A549 treated with ZK216348 at 1 μM for 4 hours (cell line): ENCODE data around the gene MRPL18. TPM values are rescaled to one million over a fixed set of nuclear protein-coding genes. Genes with fewer than 3 reads are reported as not detected.

Source experiments
- total RNA-seq: library from RNA; stranded (reverse); fragments of 200-300 nt; extraction: Qiagen RNA extraction; gene quantifications from 5 replicates; pipeline ENCODE4 v1.2.3, GENCODE V29; 2022; ENCODE audit warnings: low read depth

The MRPL18 gene
- total RNA-seq, result 83.3 to 105 TPM (median 88.0 TPM) in 5 replicates

DNA sequence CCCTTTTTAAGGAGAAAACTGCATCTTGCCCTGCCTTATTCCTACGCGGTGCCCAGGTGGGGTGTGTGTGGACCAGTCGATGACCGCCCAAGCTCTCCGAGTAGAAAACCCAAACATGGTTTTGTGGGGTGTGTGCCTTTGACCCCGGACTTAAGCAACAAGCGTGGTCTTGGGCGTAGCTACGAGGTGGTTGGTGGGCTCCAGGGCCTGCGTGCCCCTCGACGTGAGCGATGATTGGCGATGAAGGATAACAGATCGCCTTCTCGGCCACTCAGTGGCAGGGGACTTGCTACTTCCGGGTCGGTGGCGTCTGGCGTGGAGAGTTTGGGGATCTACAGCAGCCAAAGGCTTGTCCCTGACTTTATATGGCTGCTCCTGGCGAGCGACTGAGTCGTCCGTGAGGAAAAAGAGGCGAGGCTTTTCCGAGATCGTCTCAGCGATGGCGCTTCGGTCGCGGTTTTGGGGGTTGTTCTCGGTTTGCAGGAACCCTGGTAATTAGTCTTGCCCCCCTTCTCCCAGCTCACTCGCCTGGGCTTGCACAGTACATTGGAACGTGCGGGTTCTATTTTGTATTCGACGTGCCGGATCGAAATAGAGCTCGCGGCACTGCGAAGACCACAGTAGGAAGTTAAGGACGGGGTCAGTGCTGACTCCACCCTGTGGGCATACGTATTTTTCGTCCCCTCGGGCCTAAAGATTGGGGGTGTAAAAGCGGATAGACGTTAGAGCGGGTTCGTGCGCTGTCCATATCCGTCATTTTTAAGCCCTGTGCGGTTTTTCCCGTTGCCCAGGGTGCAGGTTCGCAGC is at the start of gene MRPL18:
MRPL18 (plus strand) TSS at position 319 of the 807 bp plus-strand sequence; CDS start at position 440, 121 bp downstream.

DNA sequence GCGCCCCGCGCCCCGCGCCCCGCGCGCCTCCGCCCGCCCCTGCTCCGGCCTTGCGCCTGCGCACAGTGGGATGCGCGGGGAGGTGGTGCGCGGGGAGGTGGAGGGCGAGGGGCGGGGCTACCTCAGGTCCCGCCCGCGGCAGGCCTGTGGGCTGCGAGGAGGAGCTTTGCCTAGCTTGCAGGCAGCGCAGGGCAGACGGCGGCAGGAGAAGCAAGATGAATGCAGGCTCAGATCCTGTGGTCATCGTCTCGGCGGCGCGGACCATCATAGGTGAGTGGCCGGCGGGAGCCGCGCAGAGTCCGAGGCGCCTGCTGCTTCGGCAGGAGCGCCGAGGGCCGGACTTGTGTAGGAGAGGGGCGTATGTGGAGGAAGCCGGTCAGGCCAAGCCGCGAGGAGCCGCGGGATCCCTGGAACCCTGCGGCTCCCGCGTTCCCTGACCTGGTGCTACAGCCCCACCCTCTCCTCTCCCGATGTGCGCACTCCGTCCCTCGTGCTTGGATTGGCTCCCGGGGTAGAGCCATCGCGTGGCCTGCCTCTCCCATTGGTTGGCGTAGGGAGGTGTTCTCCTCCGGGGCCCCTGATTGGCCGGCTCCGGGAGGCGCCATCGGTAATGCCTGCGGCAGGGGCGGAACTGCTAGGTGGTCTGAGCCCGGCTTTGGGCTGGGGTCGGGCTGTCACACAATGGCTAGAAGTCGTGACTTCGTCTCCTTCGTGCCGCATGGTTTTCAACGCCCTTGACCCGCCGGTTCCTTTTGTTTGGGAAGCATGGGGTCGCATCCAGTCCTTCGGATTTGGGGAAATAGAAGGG is 28.2 kb upstream of the MRPL18 start, which contains the start of gene ACAT2:
ACAT2 (plus strand) TSS at position 173 of the 808 bp plus-strand sequence; CDS start at position 216, 43 bp downstream.

DNA sequence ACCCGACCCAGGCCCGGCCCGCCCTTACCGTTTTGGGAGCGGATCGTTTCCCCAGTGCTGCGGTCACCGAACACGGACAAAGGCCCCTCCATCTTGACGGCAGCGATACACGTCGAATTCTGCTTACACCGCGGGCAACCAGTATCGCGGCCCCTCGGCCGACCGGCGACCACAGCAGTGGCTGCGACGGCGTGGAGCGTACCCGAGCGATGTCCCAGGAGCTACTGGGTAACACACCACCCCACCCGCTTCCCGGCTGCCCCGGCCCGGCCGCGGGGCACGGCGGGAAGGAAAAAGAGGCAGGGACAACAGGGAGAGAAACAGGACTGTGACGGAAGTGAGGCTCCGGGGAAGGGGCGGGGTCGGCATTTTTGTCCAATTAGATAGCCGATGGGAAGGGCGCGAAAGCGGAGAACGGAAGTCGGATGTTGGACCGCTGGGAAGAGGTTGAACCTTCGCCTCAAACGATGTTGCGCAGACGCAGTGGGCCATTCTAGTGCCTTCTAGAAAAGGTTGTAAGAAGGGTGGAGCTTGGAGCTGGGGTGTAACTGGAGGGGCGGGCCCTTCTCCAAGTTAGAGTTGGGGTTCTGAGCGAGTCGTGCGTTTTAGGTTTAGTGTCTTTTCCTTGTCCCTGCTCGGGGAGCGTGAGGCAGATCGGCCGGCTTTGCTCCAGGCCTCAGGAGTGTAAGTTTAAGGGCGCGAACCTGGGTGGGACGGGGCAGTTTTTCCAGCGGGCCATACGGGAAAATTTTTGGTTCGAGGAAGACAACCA is 704 bp upstream of the MRPL18 start, which contains the start of gene TCP1:
TCP1 (minus strand) TSS at position 226 of the 772 bp plus-strand sequence; CDS start at position 92, 134 bp downstream.

DNA sequence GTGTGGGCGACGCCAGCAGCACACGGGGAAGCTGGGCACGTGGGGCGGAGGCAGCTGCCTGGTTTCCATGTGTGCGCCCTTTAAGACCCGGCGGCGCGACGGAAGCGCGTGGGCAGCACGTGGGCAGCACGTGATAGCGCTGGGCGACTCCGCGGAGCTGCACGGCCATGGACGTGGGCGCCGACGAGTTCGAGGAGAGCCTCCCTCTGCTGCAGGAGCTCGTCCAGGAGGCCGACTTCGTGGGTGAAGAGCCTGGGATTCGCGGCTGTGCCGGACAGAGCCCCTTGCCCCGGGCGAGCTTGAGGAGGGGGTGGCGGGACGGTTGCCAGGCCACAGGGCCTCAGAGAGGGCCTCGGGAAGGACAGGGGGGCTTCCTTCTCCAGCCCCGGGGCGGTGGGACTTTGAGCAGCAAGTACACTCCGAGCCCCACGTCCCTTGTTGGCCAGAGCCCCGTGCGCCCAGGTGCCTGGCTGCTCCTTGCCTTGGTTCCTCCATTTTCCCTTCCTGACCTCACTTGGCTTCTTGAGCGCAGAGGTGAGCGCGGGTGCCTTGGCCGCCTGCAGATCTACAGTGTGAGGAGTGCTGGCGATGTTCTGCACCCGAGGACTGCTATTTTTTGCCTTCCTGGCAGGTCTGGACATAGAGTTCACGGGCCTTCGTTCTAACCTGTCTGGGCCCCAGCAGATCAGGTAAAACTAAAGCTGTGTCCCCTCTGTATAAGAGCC is 10.0 kb downstream of the MRPL18 start, which contains the start of gene PNLDC1:
PNLDC1 (plus strand) TSS at position 136 of the 725 bp plus-strand sequence; CDS start at position 168, 32 bp downstream.

Other genes starting within 250 kb of the MRPL18 start
- 140 to 206 TPM (median 176 TPM) in 5 replicates for gene SOD2, start 97.2 kb upstream of the MRPL18 start, total RNA-seq
- 54.7 to 81.7 TPM (median 66.3 TPM) in 5 replicates for gene WTAP, start 63.0 kb upstream of the MRPL18 start, total RNA-seq
- gene ACAT2, start 28.4 kb upstream of the MRPL18 start, total RNA-seq, result 26.6 to 29.8 TPM (median 27.2 TPM) in 5 replicates
- 232 to 255 TPM (median 238 TPM) in 5 replicates for gene TCP1, start 865 bp upstream of the MRPL18 start, total RNA-seq
- 0.14 to 0.17 TPM in 2 of 5 replicates, not detected in the others for gene PNLDC1, start 9.8 kb downstream of the MRPL18 start, total RNA-seq
- not detected in 5 replicates for gene MAS1, start 100.5 kb downstream of the MRPL18 start, total RNA-seq
- 27.9 to 34.1 TPM (median 30.2 TPM) in 5 replicates for gene IGF2R, start 178.6 kb downstream of the MRPL18 start, total RNA-seq